HepG2 (cell line): ENCODE data around the gene DPH2. TPM values are rescaled to one million over a fixed set of nuclear protein-coding genes. Genes with fewer than 3 reads are reported as not detected.
A peak's percentile ranks its signal among the peaks of the same experiment; 100 is the strongest.

Experiments
- ATF3 ChIP-seq: sonication (generic); formaldehyde crosslinking; IDR thresholded peaks from 2 replicates; pipeline ENCODE4 v1.4.0; 2020; ENCODE audit warnings: missing genetic modification reagents
- DPF2 ChIP-seq: sonication (generic); formaldehyde crosslinking; IDR thresholded peaks from 2 replicates; pipeline ENCODE4 v1.4.0; 2020; ENCODE audit warnings: mild to moderate bottlenecking, low read depth, missing genetic modification reagents, borderline replicate concordance
- EEA1 ChIP-seq: sonication (generic); formaldehyde crosslinking; IDR thresholded peaks from 2 replicates; pipeline ENCODE4 v1.5.1; 2020; ENCODE audit warnings: mild to moderate bottlenecking, missing genetic modification reagents, borderline replicate concordance
- GMEB2 ChIP-seq: IDR thresholded peaks from 2 replicates; pipeline ENCODE4 v1.6.1; 2016; ENCODE audit warnings: missing biosample characterization, missing genetic modification reagents, low read depth
- MATR3 ChIP-seq: sonication (generic); formaldehyde crosslinking; IDR thresholded peaks from 2 replicates; pipeline ENCODE4 v1.4.0; 2020; ENCODE audit warnings: missing genetic modification reagents
- MIER3 ChIP-seq: IDR thresholded peaks from 2 replicates; pipeline ENCODE4 v1.6.1; 2016; ENCODE audit warnings: missing compliant biosample characterization, borderline replicate concordance
- PBX3 ChIP-seq: sonication (generic); formaldehyde crosslinking; IDR thresholded peaks from 2 replicates; pipeline ENCODE4 v1.8.1; 2023; ENCODE audit warnings: missing genetic modification reagents, inconsistent platforms, borderline replicate concordance
- PCBP1 ChIP-seq: fragments of 200-400 bp; formaldehyde crosslinking; IDR thresholded peaks from 2 replicates; pipeline ENCODE4 v1.6.1; 2017; ENCODE audit warnings: mild to moderate bottlenecking, low read depth, low read length, borderline replicate concordance
- PCBP2 ChIP-seq: fragments of 200-400 bp; formaldehyde crosslinking; optimal IDR thresholded peaks from 2 replicates; pipeline ENCODE3; 2018; ENCODE audit warnings: low read length, low read depth; ENCODE audit not compliant: poor library complexity, severe bottlenecking
- SIX4 ChIP-seq: sonication (generic); formaldehyde crosslinking; IDR thresholded peaks from 2 replicates; pipeline ENCODE4 v1.4.0; 2020; ENCODE audit warnings: missing genetic modification reagents
- SP4 ChIP-seq: sonication (generic); formaldehyde crosslinking; IDR thresholded peaks from 2 replicates; pipeline ENCODE4 v1.8.1; 2023; ENCODE audit warnings: mild to moderate bottlenecking, missing genetic modification reagents
- SRY ChIP-seq: sonication (generic); formaldehyde crosslinking; IDR thresholded peaks from 2 replicates; pipeline ENCODE4 v1.8.0; 2022; ENCODE audit warnings: mild to moderate bottlenecking, missing genetic modification reagents
- ZBTB21 ChIP-seq: sonication (generic); formaldehyde crosslinking; IDR thresholded peaks from 2 replicates; pipeline ENCODE4 v1.4.0; 2020; ENCODE audit warnings: missing genetic modification reagents
- ZBTB26 ChIP-seq: IDR thresholded peaks from 2 replicates; pipeline ENCODE4 v1.6.1; 2016; ENCODE audit warnings: missing compliant biosample characterization, missing genetic modification reagents, borderline replicate concordance
- ZBTB37 ChIP-seq: sonication (generic); formaldehyde crosslinking; IDR thresholded peaks from 2 replicates; pipeline ENCODE4 v1.4.0; 2020; ENCODE audit warnings: mild to moderate bottlenecking, missing genetic modification reagents
- ZFP37 ChIP-seq: sonication (generic); formaldehyde crosslinking; IDR thresholded peaks from 2 replicates; pipeline ENCODE4 v1.4.0; 2020; ENCODE audit warnings: missing genetic modification reagents, borderline replicate concordance
- ZFX ChIP-seq: sonication (generic); formaldehyde crosslinking; IDR thresholded peaks from 2 replicates; pipeline ENCODE4 v1.4.0; 2020; ENCODE audit warnings: mild to moderate bottlenecking, low read depth, missing genetic modification reagents, moderate library complexity
- ZNF143 ChIP-seq: sonication (generic); formaldehyde crosslinking; IDR thresholded peaks from 2 replicates; pipeline ENCODE4 v1.4.0; 2020; ENCODE audit warnings: missing genetic modification reagents
- ZNF263 ChIP-seq: sonication (generic); formaldehyde crosslinking; IDR thresholded peaks from 2 replicates; pipeline ENCODE4 v1.4.0; 2020; ENCODE audit warnings: missing genetic modification reagents
- ZNF30 ChIP-seq: sonication (generic); formaldehyde crosslinking; IDR thresholded peaks from 2 replicates; pipeline ENCODE4 v1.5.0; 2020; ENCODE audit warnings: mild to moderate bottlenecking, missing genetic modification reagents
- ZNF317 ChIP-seq: sonication (generic); formaldehyde crosslinking; IDR thresholded peaks from 2 replicates; pipeline ENCODE4 v1.5.0; 2020; ENCODE audit warnings: mild to moderate bottlenecking, missing genetic modification reagents
- ZNF614 ChIP-seq: IDR thresholded peaks from 2 replicates; pipeline ENCODE4 v1.6.1; 2018; ENCODE audit warnings: missing biosample characterization, missing genetic modification reagents, inconsistent platforms, borderline replicate concordance
- ZNF703 ChIP-seq: sonication (generic); formaldehyde crosslinking; IDR thresholded peaks from 2 replicates; pipeline ENCODE4 v1.5.1; 2020; ENCODE audit warnings: missing genetic modification reagents, mild to moderate bottlenecking, moderate library complexity, borderline replicate concordance
- ZNF772 ChIP-seq: sonication (generic); formaldehyde crosslinking; IDR thresholded peaks from 2 replicates; pipeline ENCODE4 v1.5.0; 2020; ENCODE audit warnings: mild to moderate bottlenecking, missing genetic modification reagents
- ZSCAN30 ChIP-seq: sonication (generic); formaldehyde crosslinking; IDR thresholded peaks from 2 replicates; pipeline ENCODE4 v1.5.0; 2020; ENCODE audit warnings: mild to moderate bottlenecking, missing genetic modification reagents
- polyA plus RNA-seq, 8 experiments: library from polyadenylated mRNA; depleted of rRNA in 3 of 8; stranded (reverse) in 7 of 8; unstranded in 1 of 8; fragments of >200 nt; fragmentation: Illumina TruSeq in 4 of 8; extraction: Trizol in 4 of 8; gene quantifications; 2 replicates each; pipeline versions ENCODE4 v1.2.1 to v1.2.3, GENCODE V29; 2011 to 2016; ENCODE audit warnings: low read depth in 4 of 8, missing spikeins in 1 of 8, mixed read lengths in 1 of 8; ENCODE audit not compliant: insufficient read depth in 1 of 8
- total RNA-seq, 5 experiments: library from RNA; depleted of rRNA; stranded (reverse); fragments of >200 nt; fragmentation: Illumina TruSeq; extraction: Trizol; gene quantifications; 2 replicates each; pipeline ENCODE4 v1.2.3, GENCODE V29; 2016; ENCODE audit warnings: low read depth in 1 of 5
- TF ChIP-seq, protein P1 (sequence below): sonication (generic); formaldehyde crosslinking; IDR thresholded peaks from 2 replicates; pipeline ENCODE4 v1.8.0; 2022; ENCODE audit warnings: mild to moderate bottlenecking, missing genetic modification reagents

The DPH2 gene
- total and polyA plus RNA-seq, 2 of the 13 experiments (the other 11 are each of a cell fraction or from before 2014, with no cell fraction given), result 32.2 to 38.3 TPM

DNA sequence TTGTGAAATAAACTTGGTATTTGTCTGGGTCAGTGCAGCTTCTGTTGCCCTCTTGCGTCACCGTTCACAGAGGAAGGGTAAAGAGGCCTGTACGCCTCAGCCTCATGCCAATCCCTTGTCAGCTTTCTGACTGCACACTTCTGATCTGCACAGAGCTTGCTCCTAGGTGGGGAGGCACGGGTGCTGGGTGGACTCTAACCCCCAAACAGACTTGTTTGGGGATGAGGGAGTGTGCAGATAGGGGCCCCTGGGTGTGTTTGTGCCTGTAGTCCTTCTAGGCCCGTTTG lies 8.4 kb downstream of the DPH2 start (continued):
- TF ChIP-seq SP4 (no peak), ZBTB26 (CRISPR knock-in tag) (no peak), PBX3 (CRISPR knock-in tag) (no peak), ZNF263 (peak; percentile 62; the same call in 1 of the 2 replicates), ZNF772 (CRISPR knock-in tag) (no peak), SIX4 (CRISPR knock-in tag) (no peak), ZNF703 (CRISPR knock-in tag) (no peak), ZNF614 (CRISPR knock-in tag) (no peak), ZSCAN30 (CRISPR knock-in tag) (no peak), ZBTB37 (no peak), MIER3 (CRISPR knock-in tag) (0 out of 2 replicates have a peak, but pooled peaks have one; percentile 17), SRY (CRISPR knock-in tag) (no peak), PCBP1 (no peak), MATR3 (CRISPR knock-in tag) (no peak), PCBP2 (no peak), EEA1 (CRISPR knock-in tag) (0 out of 2 replicates have a peak, but pooled peaks have one; percentile 18), ZFX (CRISPR knock-in tag) (peak; percentile 72), ZFP37 (CRISPR knock-in tag) (no peak), ATF3 (CRISPR knock-in tag) (peak; percentile 84), DPF2 (no peak), ZBTB21 (CRISPR knock-in tag) (no peak), ZNF317 (CRISPR knock-in tag) (no peak), GMEB2 (no peak), ZNF30 (CRISPR knock-in tag) (no peak), ZNF143 (CRISPR knock-in tag) (no peak)
- TF ChIP-seq, protein P1, sequence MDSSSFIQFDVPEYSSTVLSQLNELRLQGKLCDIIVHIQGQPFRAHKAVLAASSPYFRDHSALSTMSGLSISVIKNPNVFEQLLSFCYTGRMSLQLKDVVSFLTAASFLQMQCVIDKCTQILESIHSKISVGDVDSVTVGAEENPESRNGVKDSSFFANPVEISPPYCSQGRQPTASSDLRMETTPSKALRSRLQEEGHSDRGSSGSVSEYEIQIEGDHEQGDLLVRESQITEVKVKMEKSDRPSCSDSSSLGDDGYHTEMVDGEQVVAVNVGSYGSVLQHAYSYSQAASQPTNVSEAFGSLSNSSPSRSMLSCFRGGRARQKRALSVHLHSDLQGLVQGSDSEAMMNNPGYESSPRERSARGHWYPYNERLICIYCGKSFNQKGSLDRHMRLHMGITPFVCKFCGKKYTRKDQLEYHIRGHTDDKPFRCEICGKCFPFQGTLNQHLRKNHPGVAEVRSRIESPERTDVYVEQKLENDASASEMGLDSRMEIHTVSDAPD (CRISPR knock-in tag), result no peak
